Right renal pelvis (tissue), 4 donors: ENCODE results near the gene ADIPOQ. TPM values are rescaled to one million over a fixed set of nuclear protein-coding genes. Genes with fewer than 3 reads are reported as not detected.
"Not testable (repeated sequence)": the region's sequence is repeated elsewhere in the genome, so short reads cannot be mapped to it uniquely, and the experiment has no call there.

Source experiments
- DNase-seq, 4 donors: peaks; one replicate each; pipeline ENCODE4 v3.0.0-alpha.2; 2013; ENCODE audit warnings: low read depth in 4 of 4, low spot score in 3 of 4, missing footprints in 1 of 4
- polyA plus RNA-seq, 4 donors: library from polyadenylated mRNA; unstranded; fragments of 120-200 nt; gene quantifications; one replicate each; pipeline ENCODE4 v1.2.1, GENCODE V29; 2013; ENCODE audit not compliant: insufficient read length in 4 of 4

The ADIPOQ gene
- polyA plus RNA-seq, 4 donors, result 0.03 to 0.04 TPM; not detected in 2

- no peak for DNase-seq
Observed at GRCh38 chr3:186825872-186826409, 16.6 kb upstream of the ADIPOQ start.

GRCh38 chr3:186826410-186826975 lies 16.0 kb upstream of the ADIPOQ start:
- no peak for DNase-seq

GRCh38 chr3:186826976-186827857 lies 15.3 kb upstream of the ADIPOQ start:
- peak; percentile 71 to 74 (median 71) for DNase-seq

- DNase-seq, result no peak
Observed at GRCh38 chr3:186828340-186828739, 14.2 kb upstream of the ADIPOQ start.

- DNase-seq, result no peak
Observed at GRCh38 chr3:186831798-186832197, 10.7 kb upstream of the ADIPOQ start.

- no peak for DNase-seq
Observed at GRCh38 chr3:186832276-186832675, 10.2 kb upstream of the ADIPOQ start.

GRCh38 chr3:186839874-186840641 lies 2.5 kb upstream of the ADIPOQ start:
- no peak for DNase-seq

GRCh38 chr3:186841620-186842019 lies 890 bp upstream of the ADIPOQ start:
- no peak for DNase-seq

GRCh38 chr3:186843039-186843432 lies 526 bp downstream of the ADIPOQ start:
- DNase-seq, result no peak

- no peak for DNase-seq
Observed at GRCh38 chr3:186844908-186845307, 2.4 kb downstream of the ADIPOQ start.

GRCh38 chr3:186845756-186846155 lies 3.2 kb downstream of the ADIPOQ start:
- DNase-seq, result no peak

- no peak for DNase-seq
Observed at GRCh38 chr3:186847437-186847836, 4.9 kb downstream of the ADIPOQ start.

- DNase-seq, result no peak
Observed at GRCh38 chr3:186849374-186849975, 7.0 kb downstream of the ADIPOQ start.

GRCh38 chr3:186851835-186852234 lies 9.3 kb downstream of the ADIPOQ start:
- not testable (repeated sequence) for DNase-seq

GRCh38 chr3:186852994-186853393 lies 10.5 kb downstream of the ADIPOQ start:
- DNase-seq, result no peak

GRCh38 chr3:186854146-186854545 lies 11.6 kb downstream of the ADIPOQ start:
- DNase-seq, result no peak

GRCh38 chr3:186854954-186855353 lies 12.4 kb downstream of the ADIPOQ start:
- DNase-seq, result no peak

- DNase-seq, result no peak
Observed at GRCh38 chr3:186857743-186858142, 15.2 kb downstream of the ADIPOQ start.

- not testable (repeated sequence) for DNase-seq
Observed at GRCh38 chr3:186865215-186865853, 22.8 kb downstream of the ADIPOQ start.

- not testable (repeated sequence) for DNase-seq
Observed at GRCh38 chr3:186866095-186866494, 23.6 kb downstream of the ADIPOQ start.
